HL-60 (cell line): ENCODE data around the gene TYR.

Source experiments
- DNase-seq, 2 experiments: peaks; one replicate each; pipeline ENCODE4 v3.0.0-alpha.2; 2010 to 2020; ENCODE audit warnings: low read depth in 1 of 2, low spot score in 1 of 2
- H3K27ac ChIP-seq: fragments of 250-450 bp; sonication (Bioruptor Pico); replicated peaks from 2 replicates; pipeline ENCODE4 v1.5.1; 2020; ENCODE audit warnings: mild to moderate bottlenecking, moderate library complexity
- H3K27me3 ChIP-seq: fragments of 250-450 bp; sonication (Bioruptor Pico); 2 replicates; pipeline ENCODE4 v1.5.1; 2021; ENCODE audit warnings: mild to moderate bottlenecking, moderate library complexity; ENCODE audit not compliant: insufficient read depth, poor library complexity, severe bottlenecking
- H3K4me3 ChIP-seq: replicated peaks from 2 replicates; pipeline ENCODE4 v1.5.1; 2011; ENCODE audit warnings: mild to moderate bottlenecking, control low read depth, low read length; ENCODE audit not compliant: insufficient read depth
- CTCF ChIP-seq: IDR thresholded peaks from one replicate; pipeline ENCODE4 v1.5.1; 2011; ENCODE audit warnings: low read length, control low read depth, inconsistent platforms; ENCODE audit not compliant: insufficient read depth
- GABPA ChIP-seq: IDR thresholded peaks from 2 replicates; pipeline ENCODE4 v1.6.1; 2012; ENCODE audit warnings: low read depth
- POLR2AphosphoS5 ChIP-seq: IDR thresholded peaks from 2 replicates; pipeline ENCODE4 v1.6.1; 2012; ENCODE audit warnings: low read depth
- REST ChIP-seq: IDR thresholded peaks from 2 replicates; pipeline ENCODE4 v1.6.1; 2012; ENCODE audit warnings: low read depth; ENCODE audit not compliant: insufficient replicate concordance
- SPI1 ChIP-seq: IDR thresholded peaks from 2 replicates; pipeline ENCODE4 v1.6.1; 2012; ENCODE audit warnings: low read depth, mild to moderate bottlenecking, borderline replicate concordance
- long read RNA-seq: library from polyadenylated mRNA; unstranded; transcript quantifications from one replicate; pipeline ENCODE4 v2.0.0, GENCODE V29; 2020

The TYR gene
- long read RNA-seq, partial matches to known transcripts, result 0 of 1 reads
- long read RNA-seq, other reads (novel, unspliced or antisense), result 1 of 1 reads

- Histone ChIP-seq H3K27me3 (no peaks in the 10 kb centered on the region), H3K4me3 (no peak within 1 kb of the TSS), H3K27ac (no peak within 1 kb of the TSS)
- no peak for DNase-seq
- TF ChIP-seq GABPA, result no peak
- TF ChIP-seq POLR2AphosphoS5, result no peak
- no peak for TF ChIP-seq SPI1
- TF ChIP-seq CTCF, result no peak
- TF ChIP-seq REST, result no peak
Measured at GRCh38 chr11:89177691-89178231, at the start of gene TYR. TSS of gene TYR (plus strand) at chr11:89177875. CDS start at chr11:89177954, 79 bp downstream.

GRCh38 chr11:89136606-89137005, 41.1 kb upstream of the TYR start:
- DNase-seq, result no peak
- Histone ChIP-seq H3K4me3 (no peak overlapping the region), H3K27me3 (no peaks in the 10 kb centered on the region), H3K27ac (no peak overlapping the region)
- no peak for TF ChIP-seq GABPA
- TF ChIP-seq REST, result no peak
- no peak for TF ChIP-seq CTCF
- no peak for TF ChIP-seq SPI1
- TF ChIP-seq POLR2AphosphoS5, result no peak

GRCh38 chr11:89147229-89147628, 30.4 kb upstream of the TYR start:
- no peak for TF ChIP-seq CTCF
- Histone ChIP-seq H3K27me3 (no peaks in the 10 kb centered on the region), H3K4me3 (no peak overlapping the region), H3K27ac (no peak overlapping the region)
- DNase-seq, result no peak

- Histone ChIP-seq H3K27ac (no peak overlapping the region), H3K4me3 (no peak overlapping the region), H3K27me3 (no peaks in the 10 kb centered on the region)
- TF ChIP-seq SPI1 (no peak), GABPA (no peak), POLR2AphosphoS5 (no peak), CTCF (no peak), REST (no peak)
- DNase-seq, result no peak
Measured at GRCh38 chr11:89159974-89160373, 17.7 kb upstream of the TYR start.
